Measurements from ENCODE around the gene NELL2.

GRCh38 chr12:44778863-44779262 is 97.3 kb downstream of the NELL2 start:
- TF ChIP-seq, protein P1, sequence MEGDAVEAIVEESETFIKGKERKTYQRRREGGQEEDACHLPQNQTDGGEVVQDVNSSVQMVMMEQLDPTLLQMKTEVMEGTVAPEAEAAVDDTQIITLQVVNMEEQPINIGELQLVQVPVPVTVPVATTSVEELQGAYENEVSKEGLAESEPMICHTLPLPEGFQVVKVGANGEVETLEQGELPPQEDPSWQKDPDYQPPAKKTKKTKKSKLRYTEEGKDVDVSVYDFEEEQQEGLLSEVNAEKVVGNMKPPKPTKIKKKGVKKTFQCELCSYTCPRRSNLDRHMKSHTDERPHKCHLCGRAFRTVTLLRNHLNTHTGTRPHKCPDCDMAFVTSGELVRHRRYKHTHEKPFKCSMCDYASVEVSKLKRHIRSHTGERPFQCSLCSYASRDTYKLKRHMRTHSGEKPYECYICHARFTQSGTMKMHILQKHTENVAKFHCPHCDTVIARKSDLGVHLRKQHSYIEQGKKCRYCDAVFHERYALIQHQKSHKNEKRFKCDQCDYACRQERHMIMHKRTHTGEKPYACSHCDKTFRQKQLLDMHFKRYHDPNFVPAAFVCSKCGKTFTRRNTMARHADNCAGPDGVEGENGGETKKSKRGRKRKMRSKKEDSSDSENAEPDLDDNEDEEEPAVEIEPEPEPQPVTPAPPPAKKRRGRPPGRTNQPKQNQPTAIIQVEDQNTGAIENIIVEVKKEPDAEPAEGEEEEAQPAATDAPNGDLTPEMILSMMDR (conservative IDR thresholded peaks at IDR 0.05; ENCODE audit: low read depth, low read length): 0 out of 2 replicates have a peak, but pooled peaks have one; percentile 16
- no peak for TF ChIP-seq EZH2 (IDR thresholded peaks at IDR 0.05; ENCODE audit: borderline replicate concordance, low read depth, low read length, poor library complexity, severe bottlenecking)

All from A673 (cell line).